Activated T-helper 1 cell treated with anti-CD3 and anti-CD28 coated beads, Interleukin-2, amount 50 U/mL, for 16 hours (primary cell): Measurements from ENCODE around the gene NUDT7.

ENCODE experiments used
- DNase-seq, 2 donors: peaks; one replicate each; pipeline ENCODE4 v3.0.0-alpha.2; 2020; ENCODE audit warnings: low read depth in 1 of 2, low spot score in 1 of 2

NUDT7 gene

GRCh38 chr16:77722309-77723107 lies at the start of gene NUDT7:
TSS of gene NUDT7 (plus strand) at chr16:77722514. CDS start at chr16:77722583, 69 bp downstream.
- peak; percentile 91 to 92 for DNase-seq

GRCh38 chr16:77674888-77675287 lies 47.4 kb upstream of the NUDT7 start:
- no peak for DNase-seq

- peak; percentile 28 to 30 for DNase-seq
Measured at GRCh38 chr16:77675464-77676324, 46.6 kb upstream of the NUDT7 start.

- DNase-seq = no peak
Measured at GRCh38 chr16:77677129-77677528, 45.2 kb upstream of the NUDT7 start.

GRCh38 chr16:77679391-77679790 lies 42.9 kb upstream of the NUDT7 start:
- DNase-seq = no peak

GRCh38 chr16:77679901-77680300 lies 42.4 kb upstream of the NUDT7 start:
- no peak for DNase-seq

- DNase-seq = no peak
Measured at GRCh38 chr16:77680496-77680895, 41.8 kb upstream of the NUDT7 start.

GRCh38 chr16:77682586-77682985 lies 39.7 kb upstream of the NUDT7 start:
- no peak for DNase-seq

GRCh38 chr16:77683397-77684180 lies 38.7 kb upstream of the NUDT7 start:
- no peak for DNase-seq

- DNase-seq = no peak
Measured at GRCh38 chr16:77684181-77684526, 38.2 kb upstream of the NUDT7 start.

GRCh38 chr16:77686385-77686784 lies 35.9 kb upstream of the NUDT7 start:
- DNase-seq = no peak

GRCh38 chr16:77689971-77690370 lies 32.3 kb upstream of the NUDT7 start:
- DNase-seq = no peak

- DNase-seq = no peak
Measured at GRCh38 chr16:77690416-77690815, 31.9 kb upstream of the NUDT7 start.

- no peak for DNase-seq
Measured at GRCh38 chr16:77692612-77693011, 29.7 kb upstream of the NUDT7 start.

- DNase-seq = no peak
Measured at GRCh38 chr16:77696149-77696548, 26.2 kb upstream of the NUDT7 start.

GRCh38 chr16:77700846-77701245 lies 21.5 kb upstream of the NUDT7 start:
- no peak for DNase-seq

- no peak for DNase-seq
Measured at GRCh38 chr16:77705351-77705750, 17.0 kb upstream of the NUDT7 start.

- no peak for DNase-seq
Measured at GRCh38 chr16:77711179-77711578, 11.1 kb upstream of the NUDT7 start.

GRCh38 chr16:77711775-77712174 lies 10.5 kb upstream of the NUDT7 start:
- no peak for DNase-seq

GRCh38 chr16:77715145-77715544 lies 7.2 kb upstream of the NUDT7 start:
- DNase-seq = no peak

GRCh38 chr16:77721752-77722308 lies 484 bp upstream of the NUDT7 start:
- no peak for DNase-seq
